IMR-90 (cell line): ENCODE data around the gene IQSEC3. TPM values are rescaled to one million over a fixed set of nuclear protein-coding genes. Genes with fewer than 3 reads are reported as not detected.

ENCODE experiments used
- ATAC-seq: fragments of 200-7000 bp; cut with Tn5 transposase; 2 replicates; pipeline ENCODE4 v1.9.1; 2020; ENCODE audit warnings: low read depth, mild to moderate bottlenecking, moderate library complexity
- BruUV-seq: library from RNA; stranded (reverse); fragments of 400-500 nt; replicated peaks from 2 replicates; lab custom pipeline; 2021; lab: Mats Ljungman, UMichigan
- CTCF ChIA-PET: fragments of 300-600 bp; formaldehyde crosslinking; extraction: SDS; loops from one replicate; lab custom pipeline; 2021; ENCODE audit warnings: antibody characterized with exemption; lab: Yijun Ruan, JAX
- POLR2A ChIA-PET: fragments of 300-600 bp; sonication (Branson Sonifier 250); formaldehyde crosslinking; loops from one replicate; lab custom pipeline; 2022; ENCODE audit warnings: antibody characterized with exemption; ENCODE audit not compliant: unreplicated experiment; lab: Charles Lee
- DNase-seq: peaks from one replicate; pipeline ENCODE4 v3.0.0; 2013
- H2AFZ ChIP-seq: replicated peaks from 2 replicates; pipeline ENCODE3; 2013; ENCODE audit warnings: low read length, mild to moderate bottlenecking; ENCODE audit not compliant: poor library complexity
- H2AK5ac ChIP-seq: 2 replicates; pipeline ENCODE4 v1.6.1; 2013; ENCODE audit warnings: low read depth, low read length, inconsistent platforms
- H2AK9ac ChIP-seq: replicated peaks from 2 replicates; pipeline ENCODE3; 2013; ENCODE audit warnings: mild to moderate bottlenecking, low read depth, low read length, moderate library complexity; ENCODE audit not compliant: poor library complexity
- H2BK120ac ChIP-seq: 2 replicates; pipeline ENCODE4 v1.6.1; 2013; ENCODE audit warnings: low read depth, low read length, inconsistent platforms
- H2BK15ac ChIP-seq: 3 replicates; pipeline ENCODE4 v1.6.1; 2013; ENCODE audit warnings: low read depth, low read length, inconsistent platforms
- H2BK20ac ChIP-seq: 2 replicates; pipeline ENCODE4 v1.6.1; 2013; ENCODE audit warnings: low read depth, mild to moderate bottlenecking, inconsistent platforms, low read length, moderate library complexity
- H2BK5ac ChIP-seq: 2 replicates; pipeline ENCODE4 v1.6.1; 2013; ENCODE audit warnings: mild to moderate bottlenecking, low read depth, low read length, inconsistent platforms; ENCODE audit not compliant: poor library complexity, severe bottlenecking
- H3K14ac ChIP-seq: replicated peaks from 2 replicates; pipeline ENCODE4 v1.6.1; 2013; ENCODE audit warnings: low read depth, low read length, inconsistent platforms
- H3K18ac ChIP-seq: 2 replicates; pipeline ENCODE4 v1.6.1; 2013; ENCODE audit warnings: low read depth, low read length, control low read depth
- H3K23ac ChIP-seq: 2 replicates; pipeline ENCODE4 v1.6.1; 2013; ENCODE audit warnings: low read depth, low read length, inconsistent platforms
- H3K27ac ChIP-seq: 2 replicates; pipeline ENCODE4 v1.5.1; 2013; ENCODE audit warnings: mild to moderate bottlenecking, control low read depth, low read length; ENCODE audit not compliant: insufficient read depth
- H3K27me3 ChIP-seq: 2 replicates; pipeline ENCODE4 v1.6.1; 2013; ENCODE audit warnings: low read length; ENCODE audit not compliant: control insufficient read depth, insufficient read depth
- H3K36me3 ChIP-seq: 2 replicates; pipeline ENCODE4 v1.6.1; 2013; ENCODE audit warnings: low read length, mixed read lengths; ENCODE audit not compliant: control insufficient read depth, insufficient read depth
- H3K4ac ChIP-seq: 2 replicates; pipeline ENCODE4 v1.6.1; 2013; ENCODE audit warnings: low read depth, low read length, inconsistent platforms
- H3K4me1 ChIP-seq: 2 replicates; pipeline ENCODE4 v1.6.1; 2013; ENCODE audit warnings: low read length, mixed read lengths; ENCODE audit not compliant: control insufficient read depth, insufficient read depth
- H3K4me2 ChIP-seq: 2 replicates; pipeline ENCODE4 v1.6.1; 2013; ENCODE audit warnings: low read depth, mild to moderate bottlenecking, control low read depth, low read length, moderate library complexity
- H3K4me3 ChIP-seq: 2 replicates; pipeline ENCODE4 v1.5.1; 2013; ENCODE audit warnings: low read depth, mild to moderate bottlenecking, control low read depth, low read length, moderate library complexity; ENCODE audit not compliant: insufficient read depth
- H3K56ac ChIP-seq: 2 replicates; pipeline ENCODE4 v1.6.1; 2013; ENCODE audit warnings: low read length, inconsistent platforms; ENCODE audit not compliant: insufficient read depth; ENCODE audit errors: extremely low read depth
- H3K79me1 ChIP-seq, 2 experiments: 2 replicates each; pipeline ENCODE4 v1.6.1; 2013; ENCODE audit warnings: low read length in 2 of 2, inconsistent platforms in 1 of 2, low read depth in 1 of 2
- H3K9ac ChIP-seq: 2 replicates; pipeline ENCODE4 v1.6.1; 2013; ENCODE audit warnings: low read depth, low read length, control low read depth
- H3K9me1 ChIP-seq: 2 replicates; pipeline ENCODE4 v1.6.1; 2013; ENCODE audit warnings: low read length, inconsistent platforms; ENCODE audit not compliant: insufficient read depth
- H3K9me3 ChIP-seq: 2 replicates; pipeline ENCODE4 v1.6.1; 2013; ENCODE audit warnings: low read length; ENCODE audit not compliant: control insufficient read depth, insufficient read depth
- H4K20me1 ChIP-seq: 2 replicates; pipeline ENCODE4 v1.6.1; 2013; ENCODE audit warnings: low read length, inconsistent platforms; ENCODE audit not compliant: insufficient read depth
- H4K5ac ChIP-seq: 2 replicates; pipeline ENCODE4 v1.6.1; 2013; ENCODE audit warnings: mild to moderate bottlenecking, low read depth, low read length, control low read depth
- H4K8ac ChIP-seq, 2 experiments: 2 replicates each; pipeline ENCODE4 v1.6.1; 2013; ENCODE audit warnings: low read depth in 2 of 2, low read length in 2 of 2, control low read depth in 1 of 2, inconsistent platforms in 1 of 2
- H4K91ac ChIP-seq: 2 replicates; pipeline ENCODE4 v1.6.1; 2013; ENCODE audit warnings: low read depth, low read length, inconsistent platforms; ENCODE audit not compliant: insufficient read depth
- BHLHE40 ChIP-seq: fragments of 150-350 bp; IDR thresholded peaks from 2 replicates; pipeline ENCODE4 v1.6.1; 2016; ENCODE audit warnings: mild to moderate bottlenecking, low read depth, low read length
- CTCF ChIP-seq: conservative IDR thresholded peaks from 2 replicates; pipeline ENCODE4 v1.5.1; 2012; ENCODE audit warnings: mild to moderate bottlenecking, low read depth, low read length, improper control_type of control experiment
- ELK1 ChIP-seq: fragments of 150-350 bp; IDR thresholded peaks from 2 replicates; pipeline ENCODE4 v1.6.1; 2016; ENCODE audit warnings: low read depth, mild to moderate bottlenecking, low read length, moderate library complexity, borderline replicate concordance
- FOS ChIP-seq: fragments of 150-350 bp; IDR thresholded peaks from 2 replicates; pipeline ENCODE4 v1.6.1; 2016; ENCODE audit warnings: low read depth, low read length
- MAFK ChIP-seq: IDR thresholded peaks from 2 replicates; pipeline ENCODE4 v1.6.1; 2012; ENCODE audit warnings: low read depth, low read length, improper control_type of control experiment
- MAZ ChIP-seq: IDR thresholded peaks from 2 replicates; pipeline ENCODE4 v1.6.1; 2012; ENCODE audit warnings: low read depth, mild to moderate bottlenecking, low read length, improper control_type of control experiment, moderate library complexity, borderline replicate concordance
- NFE2L2 ChIP-seq: fragments of 150-350 bp; IDR thresholded peaks from 2 replicates; pipeline ENCODE4 v1.6.1; 2016; ENCODE audit warnings: low read depth, mild to moderate bottlenecking, low read length
- POLR2A ChIP-seq: IDR thresholded peaks from 2 replicates; pipeline ENCODE4 v1.6.1; 2012; ENCODE audit warnings: mild to moderate bottlenecking, low read depth, low read length
- RCOR1 ChIP-seq: IDR thresholded peaks from 2 replicates; pipeline ENCODE4 v1.6.1; 2012; ENCODE audit warnings: mild to moderate bottlenecking, low read length, improper control_type of control experiment; ENCODE audit not compliant: insufficient replicate concordance
- WGBS, 2 experiments: methylation state at CpG; one replicate each; pipeline versions ENCODE4 v1.1.5 to v1.1.7; 2013; ENCODE audit warnings: missing lambda C conversion rate in 2 of 2; ENCODE audit not compliant: insufficient read length in 1 of 2; ENCODE audit errors: extremely low coverage in 2 of 2; 5-methylcytosine and 5-hydroxymethylcytosine counted together
- dilution Hi-C: fragments of 300-500 bp; cut with HindIII; formaldehyde crosslinking; loops from one replicate; pipeline ENCODE4 v1.14.3; 2018; ENCODE audit warnings: low sequenced_read_pairs; ENCODE audit not compliant: unreplicated experiment
- in situ Hi-C: fragments of 300-500 bp; cut with MboI; formaldehyde crosslinking; loops from 3 replicates; pipeline ENCODE4 v1.14.3; 2019; ENCODE audit warnings: low sequenced_read_pairs, inconsistent platforms, mixed read lengths
- intact Hi-C: fragments of 100-400 bp; cut with micrococcal nuclease; formaldehyde crosslinking; loops from 2 replicates; pipeline ENCODE4 v1.10.0; 2022
- polyA plus RNA-seq, 3 experiments: library from polyadenylated mRNA; depleted of rRNA; stranded (reverse); fragments of >200 nt; gene quantifications; 2 replicates each; pipeline ENCODE4 v1.2.3, GENCODE V29; 2012; ENCODE audit warnings: low replicate concordance in 1 of 3
- total RNA-seq: library from RNA; depleted of rRNA; stranded (reverse); fragments of >200 nt; gene quantifications from 2 replicates; pipeline ENCODE4 v1.2.3, GENCODE V29; 2012

The IQSEC3 gene
- total and polyA plus RNA-seq, 2 of the 4 experiments (the other 2 are of a cell fraction): 0.10 TPM; not detected in 1

- Histone ChIP-seq H2BK120ac (no peak overlapping the region), H2BK5ac (no peak overlapping the region), H3K9me3 (no peaks in the 10 kb centered on the region), H3K9ac (no peak overlapping the region), H3K27me3 (peaks cover 71% of the 10 kb centered on the region), H3K27ac (no peak overlapping the region), H4K20me1 (no peaks in the 10 kb centered on the region), H3K36me3 (no peaks in the 10 kb centered on the region), H3K79me1 (no peaks in the 10 kb centered on the region), H3K23ac (no peak overlapping the region), H4K5ac (no peak overlapping the region), H4K91ac (no peak overlapping the region), H3K56ac (no peak overlapping the region), H3K4me1 (peaks cover 3% of the 10 kb centered on the region), H4K8ac (no peak overlapping the region), H3K14ac (no peak overlapping the region), H2BK15ac (no peak overlapping the region), H2AK9ac (no peak overlapping the region), H2BK20ac (no peak overlapping the region), H2AFZ (no peak overlapping the region), H2AK5ac (no peak overlapping the region), H3K4me2 (no peak overlapping the region), H3K4me3 (no peak overlapping the region), H3K18ac (no peak overlapping the region), H3K4ac (no peak overlapping the region), H3K9me1 (peaks cover 6% of the 10 kb centered on the region; the same call in 1 of the 2 replicates)
- 83% methylated on average over 1 of the region's 4 CpGs; no CpG with 5 or more reads in 1 of the 2 experiments for WGBS, 2 experiments
- dilution Hi-C loops: no loop called here
- no peak for TF ChIP-seq BHLHE40
- no peak for TF ChIP-seq ELK1
- TF ChIP-seq MAFK: no peak
- TF ChIP-seq RCOR1: no peak
- no peak for TF ChIP-seq CTCF
- TF ChIP-seq FOS: no peak
- TF ChIP-seq NFE2L2: no peak
- no peak for TF ChIP-seq POLR2A
- no peak for TF ChIP-seq MAZ
- intact Hi-C loops: no loop called here
- DNase-seq (no peak), ATAC-seq (no peak)
- ChIA-PET CTCF (no interaction called here), POLR2A (no interaction called here)
- no TSS peak for BruUV-seq
- in situ Hi-C loops: no loop called here
Observed at GRCh38 chr12:205026-205425, 138.5 kb downstream of the IQSEC3 start.
